Measurements from ENCODE around the gene MYO6. TPM values are rescaled to one million over a fixed set of nuclear protein-coding genes. Genes with fewer than 3 reads are reported as not detected.

MYO6 gene
- total RNA-seq, 1 experiment from 2014 or later: 44.1 TPM

DNA sequence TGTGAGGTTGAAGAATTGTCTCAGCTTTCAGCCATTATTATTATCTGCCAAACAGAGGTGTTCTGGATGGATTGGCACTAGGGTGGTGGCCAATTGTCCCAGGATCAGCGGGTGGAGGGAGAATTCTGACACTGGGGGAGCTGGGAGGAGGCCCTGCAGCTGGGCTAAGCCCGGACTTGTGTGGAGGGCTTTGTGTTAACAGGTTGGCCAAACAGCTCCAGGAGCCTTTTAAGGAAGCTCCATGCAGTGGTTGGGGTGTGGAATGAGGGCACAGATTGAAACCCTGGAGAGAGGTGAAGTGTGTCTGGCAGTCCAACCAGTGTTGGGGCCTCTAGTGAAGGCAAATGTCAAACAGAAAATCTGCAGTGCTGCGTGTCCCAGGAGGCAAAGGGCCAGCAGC is 187.6 kb downstream of the MYO6 start:
- H3K4me1 ChIP-seq (ENCODE audit: control insufficient read depth in 1 of 2, insufficient read depth in 2 of 2, low read length in 2 of 2): peaks cover 0 to 4% of the 10 kb centered on the region in 2 experiments; a peak in 1 of 4 replicates
- no peaks in the 10 kb centered on the region for H3K9me3 ChIP-seq (ENCODE audit: control insufficient read depth in 1 of 2, insufficient read depth in 1 of 2, low read depth in 1 of 2, low read length in 2 of 2)
- TF ChIP-seq YY1 (IDR thresholded peaks at IDR 0.05; ENCODE audit: extremely low read depth, insufficient replicate concordance, low read depth, low read length): no peak
- TF ChIP-seq POLR2AphosphoS5 (IDR thresholded peaks at IDR 0.05; ENCODE audit: low read depth, low read length): no peak
- TF ChIP-seq SP1 (IDR thresholded peaks at IDR 0.05; ENCODE audit: low read depth): no peak
- H2AFZ ChIP-seq (ENCODE audit: low read depth, low read length, poor library complexity, severe bottlenecking): no peak overlapping the region
- H3K4me3 ChIP-seq (replicated peaks in 1 of 2; ENCODE audit: low read depth in 1 of 2, low read length in 2 of 2): no peak overlapping the region
- ATAC-seq (no peak), DNase-seq (ENCODE audit: low read depth, low spot score) (no peak)
- no peaks in the 10 kb centered on the region for H4K20me1 ChIP-seq (ENCODE audit: insufficient read depth)
- H3K9me2 ChIP-seq (ENCODE audit: insufficient read depth): no peaks in the 10 kb centered on the region
- H3K4me2 ChIP-seq (ENCODE audit: low read length): no peak overlapping the region
- ChIA-PET CTCF (interaction anchor here (4.1 kb wide), 1 partner anchor 229 kb away, joined by 29 read pairs; no protein-coding TSS in a partner anchor), POLR2A (no interaction called here), RAD21 (ENCODE audit: low non-redundant PET in 1 of 2, low total read pairs in 2 of 2, uncharacterized antibody in 2 of 2, unreplicated experiment in 2 of 2) (no interaction called here)
- H3K27ac ChIP-seq (ENCODE audit: low read depth, low read length): no peak overlapping the region
- H3K27me3 ChIP-seq (ENCODE audit: insufficient read depth, low read length): no peaks in the 10 kb centered on the region
- H3K79me2 ChIP-seq (ENCODE audit: insufficient read depth, low read length): no peaks in the 10 kb centered on the region
- no peak overlapping the region for H3K9ac ChIP-seq (ENCODE audit: low read length)
- no TSS peak for BruUV-seq (replicated peaks)
- intact Hi-C loops (cut with micrococcal nuclease): loop anchor here (10.0 kb wide), 2 partner anchors 748 to 928 kb away; no protein-coding TSS in a partner anchor
- no peaks in the 10 kb centered on the region for H3K36me3 ChIP-seq (ENCODE audit: control insufficient read depth in 1 of 2, insufficient read depth in 2 of 2, low read length in 2 of 2)

DNA sequence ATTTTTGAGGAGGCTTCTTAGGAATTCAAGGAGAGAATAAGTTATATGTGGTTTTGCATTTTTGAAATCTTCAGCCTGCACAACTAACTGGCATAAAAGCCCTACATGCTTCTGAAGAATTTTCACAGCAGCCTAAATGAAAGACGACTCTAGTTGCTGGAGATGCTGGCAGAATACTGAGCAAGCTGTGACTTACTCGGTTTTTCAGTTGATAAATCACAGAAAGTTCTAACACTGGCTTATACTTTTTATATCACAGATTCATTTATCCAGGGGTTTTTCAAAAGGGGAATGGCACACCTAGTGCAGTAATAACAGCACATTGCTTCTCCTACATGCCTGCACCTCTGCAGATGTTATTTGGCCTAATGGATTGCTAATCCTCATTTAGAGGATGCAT is 188.8 kb downstream of the MYO6 start:
- Histone ChIP-seq H3K4me2 (ENCODE audit: low read length) (no peak overlapping the region), H3K9me2 (ENCODE audit: insufficient read depth) (no peaks in the 10 kb centered on the region), H3K4me3 (replicated peaks in 1 of 2; ENCODE audit: low read depth in 1 of 2, low read length in 2 of 2) (no peak overlapping the region), H4K20me1 (ENCODE audit: insufficient read depth) (no peaks in the 10 kb centered on the region), H3K27ac (ENCODE audit: low read depth, low read length) (no peak overlapping the region), H3K4me1 (ENCODE audit: control insufficient read depth in 1 of 2, insufficient read depth in 2 of 2, low read length in 2 of 2) (peaks cover 0 to 4% of the 10 kb centered on the region in 2 experiments; a peak in 1 of 4 replicates), H3K36me3 (ENCODE audit: control insufficient read depth in 1 of 2, insufficient read depth in 2 of 2, low read length in 2 of 2) (no peaks in the 10 kb centered on the region), H2AFZ (ENCODE audit: low read depth, low read length, poor library complexity, severe bottlenecking) (no peak overlapping the region), H3K27me3 (ENCODE audit: insufficient read depth, low read length) (no peaks in the 10 kb centered on the region), H3K9me3 (ENCODE audit: control insufficient read depth in 1 of 2, insufficient read depth in 1 of 2, low read depth in 1 of 2, low read length in 2 of 2) (no peaks in the 10 kb centered on the region), H3K79me2 (ENCODE audit: insufficient read depth, low read length) (no peaks in the 10 kb centered on the region), H3K9ac (ENCODE audit: low read length) (no peak overlapping the region)
- no peak for DNase-seq (ENCODE audit: low read depth, low spot score)
- intact Hi-C loops (cut with micrococcal nuclease): loop anchor here (10.0 kb wide), 2 partner anchors 747 to 927 kb away; no protein-coding TSS in a partner anchor
- POLR2A ChIA-PET: no interaction called here
- BruUV-seq (replicated peaks): no TSS peak
- RAD21 ChIA-PET (ENCODE audit: low non-redundant PET in 1 of 2, low total read pairs in 2 of 2, uncharacterized antibody in 2 of 2, unreplicated experiment in 2 of 2): no interaction called here
- CTCF ChIA-PET: no interaction called here
- TF ChIP-seq ZFX (IDR thresholded peaks at IDR 0.05): no peak
- TF ChIP-seq JUND (IDR thresholded peaks at IDR 0.05): no peak
- TF ChIP-seq SRF (IDR thresholded peaks at IDR 0.05; ENCODE audit: low read depth): no peak
- TF ChIP-seq SIN3A (IDR thresholded peaks at IDR 0.05; ENCODE audit: low read depth): no peak
- TF ChIP-seq, protein P1, sequence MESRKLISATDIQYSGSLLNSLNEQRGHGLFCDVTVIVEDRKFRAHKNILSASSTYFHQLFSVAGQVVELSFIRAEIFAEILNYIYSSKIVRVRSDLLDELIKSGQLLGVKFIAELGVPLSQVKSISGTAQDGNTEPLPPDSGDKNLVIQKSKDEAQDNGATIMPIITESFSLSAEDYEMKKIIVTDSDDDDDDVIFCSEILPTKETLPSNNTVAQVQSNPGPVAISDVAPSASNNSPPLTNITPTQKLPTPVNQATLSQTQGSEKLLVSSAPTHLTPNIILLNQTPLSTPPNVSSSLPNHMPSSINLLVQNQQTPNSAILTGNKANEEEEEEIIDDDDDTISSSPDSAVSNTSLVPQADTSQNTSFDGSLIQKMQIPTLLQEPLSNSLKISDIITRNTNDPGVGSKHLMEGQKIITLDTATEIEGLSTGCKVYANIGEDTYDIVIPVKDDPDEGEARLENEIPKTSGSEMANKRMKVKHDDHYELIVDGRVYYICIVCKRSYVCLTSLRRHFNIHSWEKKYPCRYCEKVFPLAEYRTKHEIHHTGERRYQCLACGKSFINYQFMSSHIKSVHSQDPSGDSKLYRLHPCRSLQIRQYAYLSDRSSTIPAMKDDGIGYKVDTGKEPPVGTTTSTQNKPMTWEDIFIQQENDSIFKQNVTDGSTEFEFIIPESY (IDR thresholded peaks at IDR 0.05; ENCODE audit: extremely low read depth, insufficient replicate concordance, low read length): no peak
- TF ChIP-seq, protein P2, sequence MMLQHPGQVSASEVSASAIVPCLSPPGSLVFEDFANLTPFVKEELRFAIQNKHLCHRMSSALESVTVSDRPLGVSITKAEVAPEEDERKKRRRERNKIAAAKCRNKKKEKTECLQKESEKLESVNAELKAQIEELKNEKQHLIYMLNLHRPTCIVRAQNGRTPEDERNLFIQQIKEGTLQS (IDR thresholded peaks at IDR 0.05): no peak
- TF ChIP-seq TCF7L2 (IDR thresholded peaks at IDR 0.05; ENCODE audit: borderline replicate concordance, extremely low read depth, insufficient read depth, insufficient read length): no peak
- TF ChIP-seq CEBPB (IDR thresholded peaks at IDR 0.05; ENCODE audit: low read depth): no peak
- no peak for TF ChIP-seq FOSL1 (IDR thresholded peaks at IDR 0.05; ENCODE audit: low read depth)
- no peak for TF ChIP-seq POLR2AphosphoS5 (IDR thresholded peaks at IDR 0.05; ENCODE audit: low read depth, low read length)
- TF ChIP-seq, protein P3, sequence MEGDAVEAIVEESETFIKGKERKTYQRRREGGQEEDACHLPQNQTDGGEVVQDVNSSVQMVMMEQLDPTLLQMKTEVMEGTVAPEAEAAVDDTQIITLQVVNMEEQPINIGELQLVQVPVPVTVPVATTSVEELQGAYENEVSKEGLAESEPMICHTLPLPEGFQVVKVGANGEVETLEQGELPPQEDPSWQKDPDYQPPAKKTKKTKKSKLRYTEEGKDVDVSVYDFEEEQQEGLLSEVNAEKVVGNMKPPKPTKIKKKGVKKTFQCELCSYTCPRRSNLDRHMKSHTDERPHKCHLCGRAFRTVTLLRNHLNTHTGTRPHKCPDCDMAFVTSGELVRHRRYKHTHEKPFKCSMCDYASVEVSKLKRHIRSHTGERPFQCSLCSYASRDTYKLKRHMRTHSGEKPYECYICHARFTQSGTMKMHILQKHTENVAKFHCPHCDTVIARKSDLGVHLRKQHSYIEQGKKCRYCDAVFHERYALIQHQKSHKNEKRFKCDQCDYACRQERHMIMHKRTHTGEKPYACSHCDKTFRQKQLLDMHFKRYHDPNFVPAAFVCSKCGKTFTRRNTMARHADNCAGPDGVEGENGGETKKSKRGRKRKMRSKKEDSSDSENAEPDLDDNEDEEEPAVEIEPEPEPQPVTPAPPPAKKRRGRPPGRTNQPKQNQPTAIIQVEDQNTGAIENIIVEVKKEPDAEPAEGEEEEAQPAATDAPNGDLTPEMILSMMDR (IDR thresholded peaks at IDR 0.05 in 2 of 3, conservative IDR thresholded peaks at IDR 0.05 in 1 of 3; ENCODE audit: borderline replicate concordance in 1 of 3, insufficient read depth in 1 of 3, low read depth in 2 of 3, low read length in 2 of 3): no peak
- TF ChIP-seq POLR2A (IDR thresholded peaks at IDR 0.05; ENCODE audit: borderline replicate concordance, extremely low read depth, insufficient read depth, insufficient read length): no peak
- TF ChIP-seq, protein P4, sequence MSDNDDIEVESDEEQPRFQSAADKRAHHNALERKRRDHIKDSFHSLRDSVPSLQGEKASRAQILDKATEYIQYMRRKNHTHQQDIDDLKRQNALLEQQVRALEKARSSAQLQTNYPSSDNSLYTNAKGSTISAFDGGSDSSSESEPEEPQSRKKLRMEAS (IDR thresholded peaks at IDR 0.05): no peak
- ATAC-seq: no peak

All from HCT116 (cell line).